K562 (cell line): Measurements from ENCODE around the gene FBXL12. TPM values are rescaled to one million over a fixed set of nuclear protein-coding genes. Genes with fewer than 3 reads are reported as not detected.

Source experiments
- ATAC-seq: fragments of 200-7000 bp; cut with Tn5 transposase; 3 replicates; pipeline ENCODE4 v1.9.1; 2020; ENCODE audit warnings: moderate library complexity
- BruUV-seq: library from RNA; stranded (reverse); fragments of 400-500 nt; replicated peaks from 2 replicates; lab custom pipeline; 2021; lab: Mats Ljungman, UMichigan
- CTCF ChIA-PET: fragments of 300-600 bp; formaldehyde crosslinking; extraction: SDS; loops from one replicate; lab custom pipeline; 2021; ENCODE audit warnings: low intra/inter-chr PET ratio; lab: Yijun Ruan, JAX
- POLR2A ChIA-PET: fragments of 300-600, 350-650 bp; sonication (Branson Sonifier 250); formaldehyde crosslinking; extraction: SDS; loops from one replicate; lab custom pipeline; 2021; ENCODE audit warnings: antibody characterized with exemption, inconsistent platforms; lab: Yijun Ruan, JAX
- DNase-seq, 4 experiments: peaks; one replicate each; pipeline versions ENCODE4 v3.0.0 to v3.0.0-alpha.2; 2011 to 2018; ENCODE audit warnings: low spot score in 3 of 4, mixed read lengths in 3 of 4; ENCODE audit errors: extremely low read depth in 1 of 4
- FAIRE-seq: peaks from 2 replicates; lab custom pipeline; 2011; peaks lifted over from hg19 to GRCh38; lab: Jason Lieb, UNC
- H2AFZ ChIP-seq: 2 replicates; pipeline ENCODE4 v1.6.0; 2011; ENCODE audit warnings: low read depth, low read length, control low read depth, inconsistent platforms
- H3K27ac ChIP-seq: fragments of 200-600 bp; 3 replicates; pipeline ENCODE4 v1.8.0; 2011; ENCODE audit warnings: low read depth, mild to moderate bottlenecking, control low read depth, inconsistent platforms, low read length, moderate library complexity, mixed read lengths; ENCODE audit errors: extremely low read depth
- H3K27me3 ChIP-seq, 2 experiments: fragments of 300-600 bp in 1 of 2; 2 replicates in 1 of 2; 3 replicates in 1 of 2; pipeline versions ENCODE4 v1.6.0 to v1.8.0; 2011; ENCODE audit warnings: inconsistent platforms in 2 of 2, low read length in 2 of 2, mild to moderate bottlenecking in 1 of 2, mixed read lengths in 1 of 2, moderate library complexity in 1 of 2; ENCODE audit not compliant: control insufficient read depth in 2 of 2, insufficient read depth in 2 of 2
- H3K36me3 ChIP-seq: fragments of 300-600 bp; 3 replicates; pipeline ENCODE4 v1.8.0; 2011; ENCODE audit warnings: mild to moderate bottlenecking, low read length, inconsistent platforms; ENCODE audit not compliant: control insufficient read depth, insufficient read depth
- H3K4me1 ChIP-seq, 2 experiments: fragments of 200-600 bp in 1 of 2; replicated peaks in 1 of 2; 2 replicates in 1 of 2; 3 replicates in 1 of 2; pipeline versions ENCODE4 v1.5.1 to v1.8.0; 2011; ENCODE audit warnings: inconsistent platforms in 2 of 2, low read length in 2 of 2, mild to moderate bottlenecking in 1 of 2, mixed read lengths in 1 of 2, moderate library complexity in 1 of 2; ENCODE audit not compliant: control insufficient read depth in 2 of 2, insufficient read depth in 2 of 2
- H3K4me2 ChIP-seq: 2 replicates; pipeline ENCODE4 v1.6.1; 2011; ENCODE audit warnings: low read length, control low read depth, inconsistent platforms, mixed read lengths; ENCODE audit not compliant: insufficient read depth
- H3K4me3 ChIP-seq: fragments of 200-600 bp; sonication (generic), shearing (Covaris generic); 2 replicates; pipeline ENCODE4 v1.5.1; 2016; ENCODE audit warnings: control low read depth, inconsistent platforms
- H3K79me2 ChIP-seq: fragments of 200-600 bp; 3 replicates; pipeline ENCODE4 v1.8.0; 2011; ENCODE audit warnings: low read length, inconsistent platforms; ENCODE audit not compliant: control insufficient read depth, insufficient read depth
- H3K9ac ChIP-seq, 2 experiments: 2 replicates each; pipeline versions ENCODE4 v1.6.0 to v1.6.1; 2011; ENCODE audit warnings: low read depth in 2 of 2, low read length in 2 of 2, control low read depth in 1 of 2, inconsistent platforms in 1 of 2, mild to moderate bottlenecking in 1 of 2, mixed read lengths in 1 of 2; ENCODE audit not compliant: insufficient read depth in 1 of 2
- H3K9me1 ChIP-seq: one replicate; pipeline ENCODE4 v1.6.0; 2011; ENCODE audit warnings: inconsistent platforms, mild to moderate bottlenecking, low read length, moderate library complexity; ENCODE audit not compliant: control insufficient read depth, insufficient read depth
- H3K9me3 ChIP-seq: replicated peaks from 2 replicates; pipeline ENCODE4 v1.5.1; 2011; ENCODE audit warnings: low read depth, low read length, inconsistent platforms; ENCODE audit not compliant: control insufficient read depth, insufficient read depth
- H4K20me1 ChIP-seq: replicated peaks from 2 replicates; pipeline ENCODE4 v1.6.1; 2011; ENCODE audit warnings: low read length, inconsistent platforms, mixed read lengths; ENCODE audit not compliant: control insufficient read depth, insufficient read depth
- CBFA2T2 ChIP-seq: fragments of 450-650 bp; conservative IDR thresholded peaks from 2 replicates; pipeline ENCODE4 v1.6.1; 2017; ENCODE audit warnings: mild to moderate bottlenecking
- CBX1 ChIP-seq: sonication (generic); IDR thresholded peaks from 2 replicates; pipeline ENCODE4 v1.6.1; 2016; ENCODE audit warnings: antibody characterized with exemption, low read depth, mild to moderate bottlenecking
- EP400 ChIP-seq: fragments of 450-650 bp; IDR thresholded peaks from 2 replicates; pipeline ENCODE4 v1.6.1; 2017; ENCODE audit warnings: antibody characterized with exemption, mild to moderate bottlenecking, moderate library complexity
- ETV6 ChIP-seq, 3 experiments: fragments of 150-350 bp in 1 of 3; sonication (generic) in 1 of 3; formaldehyde crosslinking in 1 of 3; IDR thresholded peaks; 2 replicates each; pipeline versions ENCODE4 v1.6.1 to v1.8.0; 2014 to 2022; ENCODE audit warnings: borderline replicate concordance in 2 of 3, low read depth in 2 of 3, antibody characterized with exemption in 1 of 3, low read length in 1 of 3, mild to moderate bottlenecking in 1 of 3, missing genetic modification reagents in 1 of 3
- FOXP4 ChIP-seq: sonication (generic); formaldehyde crosslinking; IDR thresholded peaks from 2 replicates; pipeline ENCODE4 v1.8.0; 2022; ENCODE audit warnings: mild to moderate bottlenecking, missing genetic modification reagents, borderline replicate concordance
- IRF2 ChIP-seq: sonication (generic); formaldehyde crosslinking; IDR thresholded peaks from 2 replicates; pipeline ENCODE4 v1.8.1; 2022; ENCODE audit warnings: mild to moderate bottlenecking, missing genetic modification reagents
- NFIC ChIP-seq: fragments of 450-650 bp; IDR thresholded peaks from 2 replicates; pipeline ENCODE4 v1.6.1; 2017; ENCODE audit warnings: mild to moderate bottlenecking, inconsistent platforms
- PHTF2 ChIP-seq: fragments of 250-450 bp; sonication (Bioruptor Pico); IDR thresholded peaks from 2 replicates; pipeline ENCODE4 v1.5.0; 2021; ENCODE audit warnings: mild to moderate bottlenecking
- POLR2H ChIP-seq: IDR thresholded peaks from 2 replicates; pipeline ENCODE4 v1.6.1; 2016; ENCODE audit warnings: missing genetic modification characterization, low read depth, mild to moderate bottlenecking, control low read depth, missing compliant biosample characterization, moderate library complexity
- RUNX1 ChIP-seq: sonication (generic); IDR thresholded peaks from 2 replicates; pipeline ENCODE4 v1.6.1; 2016; ENCODE audit warnings: antibody characterized with exemption, low read depth
- TBP ChIP-seq: optimal IDR thresholded peaks from 2 replicates; pipeline ENCODE3; 2011; ENCODE audit warnings: low read depth, low read length, improper control_type of control experiment
- TEAD4 ChIP-seq, 2 experiments: sonication (generic) in 1 of 2; formaldehyde crosslinking in 1 of 2; IDR thresholded peaks; 2 replicates each; pipeline versions ENCODE4 v1.6.1 to v1.8.0; 2012 to 2022; ENCODE audit warnings: borderline replicate concordance in 1 of 2, inconsistent platforms in 1 of 2, low read length in 1 of 2, mild to moderate bottlenecking in 1 of 2, missing genetic modification reagents in 1 of 2
- TRIM25 ChIP-seq: fragments of 450-650 bp; IDR thresholded peaks from 2 replicates; pipeline ENCODE4 v1.7.0; 2016; ENCODE audit warnings: borderline replicate concordance
- ZFP36 ChIP-seq: fragments of 150-350 bp; IDR thresholded peaks from 2 replicates; pipeline ENCODE4 v1.6.1; 2018; ENCODE audit warnings: low read length, low read depth; ENCODE audit not compliant: partially characterized antibody
- ZNF23 ChIP-seq: fragments of 250-450 bp; sonication (Bioruptor Pico); IDR thresholded peaks from 2 replicates; pipeline ENCODE4 v1.4.0; 2020; ENCODE audit warnings: mild to moderate bottlenecking
- ZNF436 ChIP-seq: fragments of 250-450, 450-650 bp; sonication (Bioruptor Pico); formaldehyde crosslinking; IDR thresholded peaks from 2 replicates; pipeline ENCODE4 v1.7.0; 2020; ENCODE audit warnings: mild to moderate bottlenecking
- ZNF586 ChIP-seq: fragments of 450-650 bp; formaldehyde crosslinking; conservative IDR thresholded peaks from 2 replicates; pipeline ENCODE4 v1.4.0; 2020; ENCODE audit warnings: mild to moderate bottlenecking, moderate library complexity
- WGBS: fragments of 100-300 bp; shearing (Covaris generic); methylation state at CpG from one replicate; pipeline ENCODE4 v1.1.6; 2016; ENCODE audit warnings: low coverage, mixed read lengths; ENCODE audit not compliant: insufficient coverage; ENCODE audit errors: missing lambda C conversion rate; 5-methylcytosine and 5-hydroxymethylcytosine counted together
- in situ Hi-C: fragments of 300-500 bp; cut with MboI; formaldehyde crosslinking; loops from 4 replicates; pipeline ENCODE4 v1.15.0; 2018; ENCODE audit warnings: inconsistent platforms, mixed read lengths
- intact Hi-C: fragments of 100-400 bp; cut with micrococcal nuclease; formaldehyde crosslinking; loops from 2 replicates; pipeline ENCODE4 v1.14.2; 2022
- polyA plus RNA-seq, 8 experiments: library from polyadenylated mRNA; depleted of rRNA in 4 of 8; stranded (reverse) in 5 of 8; unstranded in 3 of 8; fragments of >200 nt; fragmentation: Nextera tagmentation in 2 of 8; fragmentation: Illumina TruSeq in 1 of 8; extraction: Ambion mirVana in 2 of 8; extraction: Trizol in 1 of 8; gene quantifications; 2 replicates each; pipeline versions ENCODE4 v1.2.1 to v1.2.3, GENCODE V29; 2011 to 2014; ENCODE audit warnings: inconsistent platforms in 1 of 8, missing spikeins in 1 of 8
- total RNA-seq, 7 experiments: library from RNA; depleted of rRNA in 6 of 7; stranded (reverse); fragments of >200 nt in 6 of 7; fragmentation: Illumina TruSeq in 2 of 7; extraction: Trizol in 2 of 7; gene quantifications; 2 replicates each; pipeline versions ENCODE4 v1.2.1 to v1.2.3, GENCODE V29; 2011 to 2021; ENCODE audit warnings: low replicate concordance in 1 of 7

Gene FBXL12
- total and polyA plus RNA-seq, 9 of the 15 experiments (the other 6 are each of a cell fraction or from before 2014, with no cell fraction given), result 2.7 to 40.5 (median 26.5) TPM

- TF ChIP-seq IRF2 (CRISPR knock-in tag) (no peak), ETV6 (IDR thresholded peaks at IDR 0.05; ENCODE audit: borderline replicate concordance in 1 of 2, low read depth in 2 of 2, low read length in 1 of 2) (no peak), ETV6 (CRISPR knock-in tag; IDR thresholded peaks at IDR 0.05; ENCODE audit: borderline replicate concordance) (no peak), ZNF436 (no peak), TRIM25 (no peak), PHTF2 (CRISPR knock-in tag) (no peak)
Observed at GRCh38 chr19:9865732-9866501, 47.0 kb upstream of the FBXL12 start (continued).

GRCh38 chr19:9863759-9864158, 44.9 kb upstream of the FBXL12 start:
- Histone ChIP-seq H3K27me3 (peaks cover 24 to 43% of the 10 kb centered on the region in 2 experiments; a peak in 4 of 5 replicates), H3K4me3 (no peak overlapping the region), H3K9me3 (no peaks in the 10 kb centered on the region), H3K4me1 (no peaks in the 10 kb centered on the region), H3K27ac (no peak overlapping the region), H3K79me2 (no peaks in the 10 kb centered on the region), H3K9ac (no peak overlapping the region), H3K4me2 (no peak overlapping the region), H4K20me1 (0 out of 2 replicates have a peak, but pooled peaks cover 4% of the 10 kb centered on the region), H3K9me1 (no peaks in the 10 kb centered on the region), H2AFZ (no peak overlapping the region), H3K36me3 (no peaks in the 10 kb centered on the region)
- BruUV-seq, result no TSS peak
- 0% methylated on average over 5 of the region's 5 CpGs for WGBS
- POLR2A ChIA-PET, result interaction anchor here (0.6 kb wide), 2 partner anchors 10 to 139 kb away, joined by 3 read pairs; no protein-coding TSS in a partner anchor
- intact Hi-C loops (no loop called here), in situ Hi-C loops (no loop called here)
- DNase-seq, result no peak
- no peak for ATAC-seq
- TF ChIP-seq FOXP4 (CRISPR knock-in tag), result no peak
- TF ChIP-seq CBX1, result no peak
- TF ChIP-seq POLR2H (tag), result no peak
- no peak for TF ChIP-seq TEAD4 (IDR thresholded peaks at IDR 0.05; ENCODE audit: low read length)
- no peak for TF ChIP-seq TEAD4 (CRISPR knock-in tag; IDR thresholded peaks at IDR 0.05; ENCODE audit: borderline replicate concordance)
- TF ChIP-seq EP400, result no peak
- no peak for TF ChIP-seq CBFA2T2
- no peak for TF ChIP-seq TBP
- TF ChIP-seq ZNF586 (CRISPR knock-in tag), result no peak
- TF ChIP-seq ZFP36, result no peak
- TF ChIP-seq ZNF23 (CRISPR knock-in tag), result no peak
- TF ChIP-seq NFIC, result no peak
- no peak for TF ChIP-seq RUNX1
- CTCF ChIA-PET, result no interaction called here
- no peak for FAIRE-seq
